GM12892 (cell line): ENCODE measurements around the gene CNTNAP1.
"Not testable (repeated sequence)": the region's sequence is repeated elsewhere in the genome, so short reads cannot be mapped to it uniquely, and the experiment has no call there.

ENCODE experiments used
- DNase-seq: peaks from one replicate; pipeline ENCODE4 v3.0.0; 2011; ENCODE audit not compliant: insufficient read length
- FAIRE-seq: peaks from 2 replicates; lab custom pipeline; 2011; peaks lifted over from hg19 to GRCh38; lab: Jason Lieb, UNC
- POLR2A ChIP-seq: IDR thresholded peaks from 2 replicates; pipeline ENCODE4 v1.6.1; 2011; ENCODE audit warnings: low read depth, low read length, control low read depth
- POLR2AphosphoS5 ChIP-seq: IDR thresholded peaks from 2 replicates; pipeline ENCODE4 v1.6.1; 2011; ENCODE audit warnings: low read depth, low read length, control low read depth
- TAF1 ChIP-seq: IDR thresholded peaks from 2 replicates; pipeline ENCODE4 v1.6.1; 2011; ENCODE audit warnings: low read depth, mild to moderate bottlenecking, control low read depth, low read length, borderline replicate concordance

Gene CNTNAP1

DNA sequence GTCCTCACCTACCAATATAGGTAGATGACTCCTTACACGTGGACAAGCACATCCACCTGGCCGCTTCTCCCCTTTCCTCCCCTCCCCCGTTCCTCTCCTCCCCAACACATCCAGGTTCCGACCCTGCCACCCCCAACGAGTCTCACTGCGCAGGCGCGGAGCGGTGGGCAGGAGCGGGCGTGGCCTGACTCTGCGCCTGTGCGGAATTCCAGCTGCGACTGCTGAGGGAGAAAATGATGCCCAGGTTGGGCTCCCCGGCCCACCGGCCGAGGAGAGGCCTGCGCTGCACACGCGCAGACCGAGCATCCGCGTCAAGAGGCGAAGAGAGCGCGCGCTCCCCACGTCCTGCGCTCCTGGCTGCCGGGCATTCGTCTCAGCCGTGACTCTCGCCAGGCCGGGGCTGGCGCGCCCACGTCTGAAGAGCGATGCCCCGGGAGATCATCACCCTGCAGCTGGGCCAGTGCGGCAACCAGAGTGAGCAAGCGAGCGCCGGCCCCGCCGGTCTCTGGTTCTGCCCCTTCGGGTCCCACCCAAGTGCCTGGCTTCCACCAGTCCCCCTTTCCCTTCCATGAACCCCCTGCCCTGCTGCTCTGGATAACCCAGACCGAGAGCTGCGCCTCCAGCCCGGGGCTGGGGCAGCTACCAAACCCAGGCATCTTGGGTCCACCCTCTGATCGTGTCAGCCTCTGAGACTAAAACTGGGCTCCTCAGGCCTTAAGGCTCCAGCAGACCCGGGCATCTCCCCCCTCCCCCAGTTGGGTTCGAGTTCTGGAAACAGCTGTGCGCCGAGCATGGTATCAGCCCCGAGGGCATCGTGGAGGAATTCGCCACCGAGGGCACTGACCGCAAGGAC, 23.0 kb upstream of the CNTNAP1 start, which contains the start of gene TUBG2:
Gene TUBG2, plus strand, starts transcription at position 206 of the 853 bp plus-strand sequence. Its CDS starts 220 bp downstream, at position 426.
- peak; percentile 88 for FAIRE-seq

DNA sequence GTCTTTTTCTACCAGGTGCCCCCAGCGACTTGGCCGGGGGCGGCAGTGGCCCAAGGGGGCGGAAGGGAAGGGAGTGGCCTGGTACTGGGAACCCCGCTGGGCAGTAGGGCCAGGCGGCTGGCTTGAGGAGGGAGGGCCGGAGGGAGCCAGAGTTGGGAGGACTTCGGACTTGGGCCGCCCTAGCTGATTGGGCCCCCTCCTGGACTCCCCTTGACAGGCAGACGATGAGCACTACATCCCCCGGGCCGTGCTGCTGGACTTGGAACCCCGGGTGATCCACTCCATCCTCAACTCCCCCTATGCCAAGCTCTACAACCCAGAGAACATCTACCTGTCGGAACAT, 22.4 kb upstream of the CNTNAP1 start:
- DNase-seq, result not testable (repeated sequence)
- peak; percentile 85 for FAIRE-seq

More for the DNA sequence above, 23.0 kb upstream of the CNTNAP1 start, which contains the start of gene TUBG2:
- peak; percentile 86 for DNase-seq
- TF ChIP-seq POLR2A (peak; percentile 60; the same call in 1 of the 2 replicates), TAF1 (no peak), POLR2AphosphoS5 (no peak)

DNA sequence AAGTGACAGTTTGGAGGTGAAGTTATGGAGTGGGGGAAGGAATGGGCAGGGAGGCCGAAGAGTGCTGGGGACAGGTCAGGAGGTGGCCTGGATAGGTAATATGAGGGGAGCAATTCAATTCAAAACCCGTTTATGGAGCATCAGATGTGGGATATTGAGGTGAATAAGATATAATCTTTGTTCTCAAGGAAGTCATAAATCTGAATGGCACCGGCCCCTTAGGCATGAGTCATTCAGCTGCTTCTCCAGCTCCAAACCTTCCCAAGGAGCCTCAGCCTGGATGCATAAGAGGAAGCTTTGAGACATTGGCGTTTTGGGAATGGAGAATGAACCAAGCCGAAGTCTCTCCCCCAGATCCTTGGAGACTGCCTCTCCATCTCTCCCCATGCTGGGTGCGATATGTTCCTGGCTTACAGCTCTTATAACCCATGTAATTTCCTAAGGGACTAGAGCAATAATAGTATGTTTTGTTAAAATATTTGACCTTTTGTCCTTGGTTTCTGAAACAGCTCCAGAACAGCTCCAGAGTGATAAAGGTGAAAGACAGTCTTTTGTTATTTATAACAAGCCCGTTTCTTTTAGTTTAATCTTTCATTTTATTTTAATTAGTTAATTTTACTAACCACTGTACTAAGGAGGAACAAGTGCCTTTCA, 21.5 kb upstream of the CNTNAP1 start:
- FAIRE-seq (no peak), DNase-seq (no peak)
- TF ChIP-seq POLR2AphosphoS5, result no peak
- no peak for TF ChIP-seq TAF1
- no peak for TF ChIP-seq POLR2A

DNA sequence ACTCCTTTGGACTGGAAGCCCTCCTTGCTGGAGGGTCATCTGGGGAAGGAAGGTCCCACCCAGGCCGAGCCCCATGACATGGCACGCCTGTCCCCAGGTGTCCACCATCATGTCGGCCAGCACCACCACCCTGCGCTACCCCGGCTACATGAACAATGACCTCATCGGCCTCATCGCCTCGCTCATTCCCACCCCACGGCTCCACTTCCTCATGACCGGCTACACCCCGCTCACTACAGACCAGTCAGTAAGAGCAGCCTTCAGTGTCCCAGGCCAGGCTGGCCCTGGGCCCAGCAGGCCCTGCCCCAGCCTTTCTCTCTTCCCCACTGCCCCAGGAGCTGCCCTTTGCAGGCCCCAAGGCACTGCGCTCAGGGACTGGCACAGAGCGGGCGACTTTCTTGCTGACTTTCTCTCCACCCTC, 16.7 kb upstream of the CNTNAP1 start:
- DNase-seq (no peak), FAIRE-seq (no peak)
- TF ChIP-seq POLR2AphosphoS5 (no peak), POLR2A (no peak), TAF1 (no peak)

DNA sequence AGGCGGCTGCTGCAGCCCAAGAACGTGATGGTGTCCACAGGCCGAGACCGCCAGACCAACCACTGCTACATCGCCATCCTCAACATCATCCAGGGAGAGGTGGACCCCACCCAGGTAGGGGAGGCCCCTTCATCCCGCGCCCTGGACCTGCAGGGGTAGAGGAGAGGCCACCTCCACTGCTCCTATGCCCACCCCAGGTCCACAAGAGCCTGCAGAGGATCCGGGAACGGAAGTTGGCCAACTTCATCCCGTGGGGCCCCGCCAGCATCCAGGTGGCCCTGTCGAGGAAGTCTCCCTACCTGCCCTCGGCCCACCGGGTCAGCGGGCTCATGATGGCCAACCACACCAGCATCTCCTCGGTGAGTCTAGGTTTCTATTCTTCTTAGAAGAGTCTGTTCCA, 16.2 kb upstream of the CNTNAP1 start:
- not testable (repeated sequence) for DNase-seq, FAIRE-seq

DNA sequence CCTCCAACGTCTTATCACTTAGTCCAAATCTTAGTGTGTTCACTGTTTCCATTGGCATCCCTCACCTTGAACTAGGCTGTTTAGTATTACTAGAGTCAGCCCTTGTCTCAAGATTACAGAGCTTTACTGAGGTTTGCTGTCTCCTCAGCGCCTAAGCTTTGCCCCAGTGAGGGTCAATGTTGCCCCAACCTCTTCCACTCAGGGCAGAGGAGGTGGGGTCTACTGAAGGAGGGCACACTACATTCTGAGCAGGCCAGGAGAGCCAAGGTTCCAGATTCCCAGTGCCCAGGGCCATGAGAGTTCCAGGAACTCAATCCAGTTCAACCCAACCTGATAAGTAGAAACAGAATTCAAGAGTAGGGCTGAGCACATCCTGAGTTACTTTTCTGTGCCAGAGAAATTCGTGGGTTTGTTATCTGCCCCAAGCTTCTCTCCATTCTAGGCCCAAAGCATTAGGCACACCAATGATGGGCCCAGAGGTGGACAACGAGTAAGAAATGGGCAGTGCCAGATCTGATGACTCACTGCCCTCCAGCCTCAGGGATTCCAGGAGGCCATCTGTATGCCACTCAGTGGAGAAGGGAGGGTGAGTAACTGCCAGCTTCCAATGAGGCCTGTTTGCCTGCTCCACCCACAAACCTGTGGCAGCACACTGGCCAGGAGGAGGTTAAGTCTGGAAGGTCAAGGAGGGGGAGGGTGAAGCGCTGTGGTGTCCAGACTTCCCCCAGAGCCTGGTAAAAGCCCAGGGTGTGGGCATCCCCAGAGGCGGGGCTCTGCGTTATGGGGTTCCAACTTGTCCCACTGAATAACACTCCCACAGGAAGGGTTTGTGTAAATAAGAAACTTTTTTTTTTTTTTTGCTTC, 15.0 kb upstream of the CNTNAP1 start:
- TF ChIP-seq POLR2A (no peak), POLR2AphosphoS5 (no peak), TAF1 (no peak)
- FAIRE-seq (no peak), DNase-seq (no peak)

DNA sequence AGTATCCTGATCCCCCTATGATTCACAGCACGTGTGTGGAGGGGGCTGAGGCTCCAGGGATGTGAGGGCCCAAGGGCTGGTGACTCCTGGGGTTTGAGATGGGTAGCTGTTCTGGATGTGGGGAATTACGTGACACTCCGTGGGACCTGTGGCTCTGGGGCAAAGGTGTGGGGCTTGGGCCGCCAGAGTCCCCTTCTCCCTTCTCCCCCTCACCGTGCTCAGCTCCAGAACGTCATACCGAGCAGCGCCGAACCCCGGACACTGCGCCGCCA, 12.7 kb upstream of the CNTNAP1 start:
- no peak for TF ChIP-seq POLR2AphosphoS5
- no peak for TF ChIP-seq POLR2A
- TF ChIP-seq TAF1, result no peak
- DNase-seq (no peak), FAIRE-seq (no peak)

DNA sequence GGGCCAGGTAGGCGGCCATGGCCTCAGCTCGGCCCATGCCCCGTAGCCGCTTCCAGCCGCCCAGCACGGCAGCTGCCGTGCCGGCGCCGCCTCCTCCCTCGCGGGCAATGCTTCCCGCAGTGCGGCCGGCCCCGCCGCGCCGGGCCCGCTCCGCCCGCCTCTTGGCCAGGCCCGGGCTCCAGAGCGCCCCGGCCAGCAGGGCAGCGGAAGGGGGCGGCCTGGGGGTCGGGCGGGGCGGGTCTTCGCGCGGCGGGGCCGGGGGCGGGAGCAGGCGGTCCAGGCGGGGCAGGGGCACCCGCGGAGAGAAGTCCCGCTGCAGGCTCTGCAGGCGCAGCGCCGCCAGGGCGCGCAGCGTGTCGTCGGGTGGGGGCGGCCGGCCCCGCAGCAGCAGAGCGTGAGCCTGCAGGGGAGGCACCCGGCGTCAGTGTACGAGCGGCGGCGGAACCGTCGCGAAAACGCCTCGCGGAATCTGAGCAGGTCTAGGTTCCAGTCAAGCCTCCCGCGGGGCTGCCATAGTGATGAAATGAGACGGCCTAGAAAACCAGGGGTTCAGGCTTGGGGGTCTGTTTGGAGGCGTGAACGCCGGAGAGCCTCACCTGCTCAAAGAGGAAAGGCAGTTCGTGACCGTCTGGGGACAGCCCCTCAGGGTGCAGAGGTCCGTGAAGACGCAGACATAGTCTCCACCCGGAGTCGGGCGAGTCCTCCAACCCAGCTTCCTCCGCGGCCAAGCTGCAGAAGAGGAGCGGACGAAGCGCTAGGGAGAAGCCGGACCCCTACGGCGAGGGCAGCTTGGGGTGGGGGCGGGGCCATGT, 12.1 kb upstream of the CNTNAP1 start:
- DNase-seq (peak; percentile 69), FAIRE-seq (peak; percentile 87)
- TF ChIP-seq TAF1, result no peak
- no peak for TF ChIP-seq POLR2A
- no peak for TF ChIP-seq POLR2AphosphoS5

DNA sequence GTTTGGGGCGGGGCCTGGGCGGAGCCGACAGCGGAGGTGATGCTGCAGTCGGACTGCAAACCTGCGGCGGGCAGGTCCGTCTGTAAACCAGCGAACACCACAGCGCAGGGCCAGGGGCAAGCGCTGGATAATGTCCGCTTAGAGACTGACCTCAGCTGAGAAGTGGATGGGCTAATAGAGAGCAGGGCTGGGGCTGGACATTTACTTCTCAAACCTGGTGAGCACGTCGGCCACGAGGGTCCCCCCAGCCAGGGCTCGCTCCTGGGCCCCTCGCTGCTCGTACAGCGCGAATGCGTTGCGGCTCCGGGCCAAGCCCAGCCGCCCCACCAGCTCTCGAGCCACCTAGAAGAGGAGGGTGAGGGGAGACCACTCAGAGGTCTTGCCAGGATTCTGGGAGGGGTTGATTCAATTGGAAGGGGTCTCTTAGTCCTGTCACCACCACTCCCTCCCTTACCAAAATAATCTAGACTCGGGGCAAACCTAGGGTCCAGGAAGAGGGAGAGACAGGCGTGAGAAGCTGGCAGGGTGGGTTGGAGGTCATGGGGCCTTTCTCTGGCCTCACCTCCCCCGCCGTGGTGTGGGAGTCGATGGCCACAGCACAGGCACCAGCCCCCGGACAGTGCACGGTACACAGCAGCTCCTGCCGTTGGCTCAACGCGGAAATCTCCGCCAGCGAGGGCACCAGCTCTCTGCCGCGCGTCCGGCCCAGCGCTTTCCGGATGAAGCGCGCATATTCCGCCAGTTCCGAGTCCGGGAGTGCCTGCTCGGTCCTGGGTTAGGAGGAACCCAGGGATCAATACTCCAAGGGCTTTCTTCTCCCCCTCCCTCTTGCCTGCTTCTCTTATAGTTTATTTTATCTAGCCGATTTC, 11.3 kb upstream of the CNTNAP1 start:
- no peak for FAIRE-seq
- TF ChIP-seq POLR2AphosphoS5 (no peak), TAF1 (no peak), POLR2A (no peak)
- DNase-seq, result no peak

DNA sequence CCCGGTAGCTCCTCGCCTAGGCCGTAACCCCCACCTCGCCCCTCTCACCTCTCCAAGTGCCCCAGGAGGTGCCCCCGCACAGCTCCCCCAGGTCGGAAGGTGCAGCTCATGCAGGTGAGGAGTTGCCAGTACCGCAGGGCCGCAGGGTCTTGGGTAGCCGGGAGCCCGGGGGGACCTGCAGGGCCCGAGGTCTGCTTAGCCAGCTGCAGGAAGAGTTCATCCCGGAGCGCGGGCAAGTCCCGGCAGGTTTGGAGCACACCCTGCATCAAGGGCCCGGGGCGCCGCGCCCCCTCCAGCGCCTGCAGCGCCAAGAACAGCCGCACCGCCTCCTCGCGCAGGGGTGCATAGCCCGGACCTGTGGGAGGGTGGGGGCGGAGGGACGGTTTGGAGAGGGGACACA, 10.3 kb upstream of the CNTNAP1 start:
- FAIRE-seq (no peak), DNase-seq (no peak)
- TF ChIP-seq POLR2A, result no peak
- no peak for TF ChIP-seq POLR2AphosphoS5
- no peak for TF ChIP-seq TAF1
